Activated T-helper 2 cell treated with anti-CD3 and anti-CD28 coated beads, Interferon-gamma antibody, Interleukin-2, Interleukin-4, amounts not matched to agents 10 μg/mL and 5 μg/mL and 100 μg/mL, durations not matched to agents 14 hours and 24 hours and 36 hours (primary cell): ENCODE results near the gene MSRB3. TPM values are rescaled to one million over a fixed set of nuclear protein-coding genes. Genes with fewer than 3 reads are reported as not detected.

Source experiments
- DNase-seq: peaks from one replicate; pipeline ENCODE4 v3.0.0; 2021; ENCODE audit warnings: low spot score
- H3K27ac Mint-ChIP-seq: one replicate; pipeline ENCODE4 v1.8.0; 2021; ENCODE audit warnings: mixed read lengths
- H3K27me3 Mint-ChIP-seq: one replicate; pipeline ENCODE4 v1.8.0; 2021; ENCODE audit warnings: low read depth, mixed read lengths
- H3K36me3 Mint-ChIP-seq: one replicate; pipeline ENCODE4 v1.8.0; 2021; ENCODE audit warnings: low read depth, mixed read lengths
- H3K4me1 Mint-ChIP-seq: one replicate; pipeline ENCODE4 v1.8.0; 2021; ENCODE audit warnings: low read depth, mixed read lengths
- H3K4me3 Mint-ChIP-seq: one replicate; pipeline ENCODE4 v1.8.0; 2021; ENCODE audit warnings: low read depth, mild to moderate bottlenecking, moderate library complexity, mixed read lengths
- H3K9me3 Mint-ChIP-seq: one replicate; pipeline ENCODE4 v1.8.0; 2021; ENCODE audit warnings: mixed read lengths
- intact Hi-C: fragments of 100-400 bp; cut with micrococcal nuclease; formaldehyde crosslinking; loops from one replicate; pipeline ENCODE4 v1.15.1; 2023
- total RNA-seq: library from RNA; stranded (reverse); gene quantifications from 2 replicates; pipeline ENCODE4 v1.2.3, GENCODE V29; 2022

Gene MSRB3
- total RNA-seq, 1 donor from 2014 or later, result 0.18 TPM

DNA sequence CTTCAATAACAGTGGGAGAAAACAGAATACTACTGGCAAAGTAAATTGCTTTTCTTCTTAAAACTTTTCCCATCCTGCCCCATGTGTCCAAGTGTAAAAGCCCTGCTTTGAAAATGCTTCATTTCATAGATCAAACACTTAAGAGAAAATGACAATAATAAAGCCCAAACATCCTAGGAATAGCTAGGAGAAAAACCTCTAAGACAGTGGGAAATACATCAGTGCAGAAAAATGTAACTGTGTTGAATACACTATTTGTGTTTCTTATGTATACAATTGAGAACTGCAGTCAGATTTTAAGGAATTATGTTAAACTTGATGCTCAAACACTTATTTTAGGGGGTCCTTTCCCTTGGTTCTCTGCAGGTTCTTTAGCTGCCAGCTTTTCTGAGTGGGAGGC is 181.1 kb downstream of the MSRB3 start:
- no peaks in the 10 kb centered on the region for H3K36me3 Mint-ChIP-seq

GRCh38 chr12:65460063-65460462 is 181.6 kb downstream of the MSRB3 start:
- Mint-ChIP-seq H3K27me3 (no peaks in the 10 kb centered on the region), H3K4me1 (no peaks in the 10 kb centered on the region), H3K4me3 (no peak overlapping the region), H3K36me3 (no peaks in the 10 kb centered on the region), H3K9me3 (no peaks in the 10 kb centered on the region), H3K27ac (no peak overlapping the region)
- DNase-seq, result no peak
- intact Hi-C loops, result no loop called here

More for the DNA sequence above, 181.1 kb downstream of the MSRB3 start:
- intact Hi-C loops, result no loop called here
- Mint-ChIP-seq H3K27ac (no peak overlapping the region), H3K4me3 (no peak overlapping the region), H3K27me3 (no peaks in the 10 kb centered on the region), H3K4me1 (no peaks in the 10 kb centered on the region), H3K9me3 (no peaks in the 10 kb centered on the region)
- DNase-seq, result no peak

GRCh38 chr12:65461017-65461416 is 182.5 kb downstream of the MSRB3 start:
- Mint-ChIP-seq H3K9me3 (no peaks in the 10 kb centered on the region), H3K4me3 (no peak overlapping the region), H3K27me3 (no peaks in the 10 kb centered on the region), H3K27ac (no peak overlapping the region), H3K4me1 (no peaks in the 10 kb centered on the region), H3K36me3 (no peaks in the 10 kb centered on the region)
- no peak for DNase-seq
- intact Hi-C loops, result no loop called here

- Mint-ChIP-seq H3K27ac (no peak overlapping the region), H3K4me3 (no peak overlapping the region), H3K36me3 (no peaks in the 10 kb centered on the region), H3K9me3 (no peaks in the 10 kb centered on the region), H3K4me1 (no peaks in the 10 kb centered on the region), H3K27me3 (no peaks in the 10 kb centered on the region)
- no peak for DNase-seq
- intact Hi-C loops, result no loop called here
Measured at GRCh38 chr12:65462484-65462883, 184.0 kb downstream of the MSRB3 start.

- Mint-ChIP-seq H3K9me3 (no peaks in the 10 kb centered on the region), H3K36me3 (no peaks in the 10 kb centered on the region), H3K27ac (no peak overlapping the region), H3K4me3 (no peak overlapping the region), H3K4me1 (no peaks in the 10 kb centered on the region), H3K27me3 (no peaks in the 10 kb centered on the region)
- intact Hi-C loops, result no loop called here
- DNase-seq, result no peak
Measured at GRCh38 chr12:65463082-65463481, 184.6 kb downstream of the MSRB3 start.

DNA sequence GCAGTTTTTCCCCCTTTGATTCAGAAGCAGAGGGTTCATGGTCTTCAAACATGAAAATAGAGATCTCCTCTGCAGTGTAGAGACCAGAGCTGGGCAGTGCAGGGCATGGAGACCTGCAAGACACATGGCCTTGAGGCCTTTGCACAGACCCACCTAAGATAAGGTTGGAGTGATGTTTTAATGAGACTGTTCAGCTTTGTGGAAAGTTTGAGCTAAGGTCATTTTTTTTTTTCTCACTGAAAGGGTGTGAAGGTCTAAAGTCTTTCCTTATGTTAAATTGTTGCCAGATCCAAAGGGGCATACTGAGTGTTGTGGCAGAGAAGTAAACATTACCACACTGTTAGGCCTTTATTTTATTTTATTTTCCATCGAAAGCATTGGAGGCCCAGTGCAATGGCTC is 185.1 kb downstream of the MSRB3 start:
- Mint-ChIP-seq H3K4me1 (no peaks in the 10 kb centered on the region), H3K9me3 (no peaks in the 10 kb centered on the region), H3K36me3 (no peaks in the 10 kb centered on the region), H3K4me3 (no peak overlapping the region), H3K27ac (no peak overlapping the region), H3K27me3 (no peaks in the 10 kb centered on the region)
- DNase-seq, result no peak
- intact Hi-C loops, result no loop called here

DNA sequence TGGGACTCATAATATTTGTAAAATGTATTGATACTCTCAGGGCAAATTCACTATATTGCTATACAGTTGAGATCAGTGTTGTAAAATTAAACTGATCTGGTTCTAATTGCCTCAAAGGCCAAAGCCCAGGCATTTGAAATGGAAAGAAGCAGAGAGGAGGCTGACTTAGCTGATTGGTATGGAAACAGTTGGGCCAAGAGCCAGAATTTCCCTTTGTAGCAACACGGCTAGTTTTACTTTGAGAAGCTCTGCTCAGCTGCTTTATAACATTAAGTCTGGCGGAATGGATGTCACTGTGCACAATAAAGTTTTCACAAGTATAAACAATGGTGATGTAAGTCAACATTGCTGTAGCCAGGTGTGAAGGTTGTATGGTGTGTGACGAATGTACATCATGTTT is 186.4 kb downstream of the MSRB3 start:
- no peak overlapping the region for H3K27ac Mint-ChIP-seq
- DNase-seq, result no peak
- no peaks in the 10 kb centered on the region for H3K4me1 Mint-ChIP-seq
- no peak overlapping the region for H3K4me3 Mint-ChIP-seq
- H3K9me3 Mint-ChIP-seq, result no peaks in the 10 kb centered on the region
- no peaks in the 10 kb centered on the region for H3K27me3 Mint-ChIP-seq
- intact Hi-C loops, result no loop called here
- no peaks in the 10 kb centered on the region for H3K36me3 Mint-ChIP-seq

DNA sequence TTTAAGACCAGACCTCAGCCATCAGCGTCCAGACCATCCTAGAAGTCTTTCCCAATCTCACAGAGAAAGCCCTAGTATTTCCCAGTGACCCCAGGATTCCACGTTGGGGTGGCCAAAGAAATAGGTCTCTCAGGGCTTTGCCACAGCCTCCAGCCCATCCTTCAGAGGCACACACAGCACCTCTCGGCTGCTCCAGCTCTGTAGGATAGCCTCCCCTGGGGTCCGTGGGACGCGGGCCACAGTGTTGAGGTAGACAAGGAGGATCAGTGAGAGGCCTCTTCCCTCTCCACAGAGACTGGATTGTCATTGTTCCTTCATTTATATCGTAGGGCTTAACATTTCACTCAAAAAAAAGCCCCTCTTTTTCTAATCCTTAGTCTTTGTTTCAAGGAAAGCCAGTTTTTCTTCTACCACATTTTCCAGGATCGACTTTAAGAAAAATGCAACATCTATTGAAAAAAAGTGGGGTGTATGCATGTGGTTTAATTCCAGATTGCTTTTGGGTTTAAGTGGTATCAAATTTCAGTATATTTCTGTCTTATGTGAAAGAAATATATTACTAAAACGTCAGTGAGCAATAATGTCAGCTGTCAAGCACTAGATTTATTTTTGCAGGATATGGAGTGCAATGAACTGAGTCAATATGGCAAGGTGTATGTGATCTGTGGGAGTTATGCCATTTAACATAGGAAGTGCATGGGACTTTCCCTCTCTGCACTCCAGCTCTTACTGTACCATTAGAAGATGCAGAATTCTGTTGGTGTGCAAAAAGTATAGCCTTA is 187.5 kb downstream of the MSRB3 start:
- intact Hi-C loops, result no loop called here
- no peaks in the 10 kb centered on the region for H3K27me3 Mint-ChIP-seq
- H3K4me3 Mint-ChIP-seq, result no peak overlapping the region
- H3K27ac Mint-ChIP-seq, result no peak overlapping the region
- no peaks in the 10 kb centered on the region for H3K9me3 Mint-ChIP-seq
- no peak for DNase-seq
- H3K36me3 Mint-ChIP-seq, result no peaks in the 10 kb centered on the region
- no peaks in the 10 kb centered on the region for H3K4me1 Mint-ChIP-seq

- no peaks in the 10 kb centered on the region for H3K4me1 Mint-ChIP-seq
- no peaks in the 10 kb centered on the region for H3K27me3 Mint-ChIP-seq
- no peak overlapping the region for H3K27ac Mint-ChIP-seq
- DNase-seq, result no peak
- intact Hi-C loops, result no loop called here
- no peaks in the 10 kb centered on the region for H3K9me3 Mint-ChIP-seq
- H3K36me3 Mint-ChIP-seq, result no peaks in the 10 kb centered on the region
- no peak overlapping the region for H3K4me3 Mint-ChIP-seq
Measured at GRCh38 chr12:65466911-65467310, 188.4 kb downstream of the MSRB3 start.

DNA sequence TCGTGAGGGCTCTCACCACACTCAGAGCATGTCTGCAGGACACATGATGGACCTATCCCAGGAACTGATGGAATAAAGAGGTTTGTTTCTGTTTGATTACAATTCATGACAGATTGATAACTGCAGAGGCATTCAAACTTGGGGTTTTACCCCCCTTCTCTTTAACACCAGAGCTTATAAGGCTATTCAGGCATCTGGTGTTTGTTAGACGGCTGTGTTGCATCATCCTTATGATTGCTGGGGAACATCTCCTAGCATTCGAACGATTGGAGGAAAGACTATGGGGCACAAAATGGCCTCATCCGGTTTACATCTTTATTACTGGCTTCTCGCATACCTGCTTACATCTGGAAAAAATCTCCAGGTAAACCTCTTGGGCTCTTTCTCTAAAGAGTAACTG is 191.8 kb downstream of the MSRB3 start:
- H3K4me1 Mint-ChIP-seq, result no peaks in the 10 kb centered on the region
- no peaks in the 10 kb centered on the region for H3K9me3 Mint-ChIP-seq
- H3K4me3 Mint-ChIP-seq, result no peak overlapping the region
- intact Hi-C loops, result no loop called here
- H3K36me3 Mint-ChIP-seq, result no peaks in the 10 kb centered on the region
- no peaks in the 10 kb centered on the region for H3K27me3 Mint-ChIP-seq
- DNase-seq, result no peak
- no peak overlapping the region for H3K27ac Mint-ChIP-seq

- Mint-ChIP-seq H3K36me3 (no peaks in the 10 kb centered on the region), H3K27ac (no peak overlapping the region), H3K27me3 (peaks cover 2% of the 10 kb centered on the region), H3K9me3 (no peaks in the 10 kb centered on the region), H3K4me3 (no peak overlapping the region), H3K4me1 (no peaks in the 10 kb centered on the region)
- no peak for DNase-seq
- intact Hi-C loops, result no loop called here
Measured at GRCh38 chr12:65472079-65472478, 193.6 kb downstream of the MSRB3 start.

DNA sequence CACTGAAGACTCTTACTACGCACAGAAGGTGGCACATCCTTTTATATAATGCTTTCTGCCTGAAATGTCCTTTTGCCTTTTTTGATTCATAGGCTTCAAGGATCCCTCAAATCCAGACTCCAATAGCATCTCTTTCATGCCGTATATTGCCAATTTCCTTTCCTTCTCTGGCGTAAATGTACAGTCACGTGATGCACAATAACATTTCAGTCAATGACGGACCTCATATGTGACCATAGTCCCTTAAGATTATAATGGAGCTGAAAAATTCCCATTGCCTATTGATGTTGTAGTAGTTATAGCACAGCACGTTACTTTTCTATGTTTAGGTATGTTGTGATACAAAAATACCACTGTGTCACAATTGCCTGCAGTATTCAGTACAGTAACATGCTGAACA is 196.3 kb downstream of the MSRB3 start:
- Mint-ChIP-seq H3K4me3 (no peak overlapping the region), H3K27me3 (peaks cover 2% of the 10 kb centered on the region), H3K9me3 (no peaks in the 10 kb centered on the region), H3K4me1 (no peaks in the 10 kb centered on the region), H3K36me3 (no peaks in the 10 kb centered on the region), H3K27ac (no peak overlapping the region)
- DNase-seq, result no peak
- intact Hi-C loops, result no loop called here

GRCh38 chr12:65477721-65478120 is 199.2 kb downstream of the MSRB3 start:
- intact Hi-C loops, result no loop called here
- Mint-ChIP-seq H3K4me1 (no peaks in the 10 kb centered on the region), H3K36me3 (no peaks in the 10 kb centered on the region), H3K9me3 (peaks cover 2% of the 10 kb centered on the region), H3K4me3 (no peak overlapping the region), H3K27ac (no peak overlapping the region), H3K27me3 (peaks cover 2% of the 10 kb centered on the region)
- DNase-seq, result no peak
